Activated T-helper 17 cell treated with anti-CD3 and anti-CD28 coated beads, Interleukin-2, amount 50 U/mL, for 72 hours (primary cell): ENCODE results near the gene CENPW. TPM values are rescaled to one million over a fixed set of nuclear protein-coding genes. Genes with fewer than 3 reads are reported as not detected.

ENCODE experiments used
- ATAC-seq: fragments of 150-1000 bp; cut with Tn5 transposase; replicated peaks from 2 replicates; pipeline ENCODE4 v1.10.0; 2021; ENCODE audit warnings: mild to moderate bottlenecking, moderate library complexity
- H3K27ac Mint-ChIP-seq: one replicate; pipeline ENCODE4 v1.8.0; 2022; ENCODE audit warnings: mixed read lengths
- H3K27me3 Mint-ChIP-seq: one replicate; pipeline ENCODE4 v1.8.0; 2022; ENCODE audit warnings: mixed read lengths
- H3K36me3 Mint-ChIP-seq: one replicate; pipeline ENCODE4 v1.8.0; 2022; ENCODE audit warnings: low read depth, mild to moderate bottlenecking, mixed read lengths
- H3K4me1 Mint-ChIP-seq: one replicate; pipeline ENCODE4 v1.8.0; 2022; ENCODE audit warnings: mixed read lengths
- H3K4me3 Mint-ChIP-seq: one replicate; pipeline ENCODE4 v1.8.0; 2022; ENCODE audit warnings: mild to moderate bottlenecking, mixed read lengths
- H3K9me3 Mint-ChIP-seq: one replicate; pipeline ENCODE4 v1.8.0; 2022; ENCODE audit warnings: mixed read lengths
- total RNA-seq, 2 donors: library from RNA; stranded (reverse); gene quantifications; one replicate each; pipeline ENCODE4 v1.2.3, GENCODE V29; 2022

Gene CENPW
- 10 to 100 TPM; 49.4 to 76.9 TPM for total RNA-seq

DNA sequence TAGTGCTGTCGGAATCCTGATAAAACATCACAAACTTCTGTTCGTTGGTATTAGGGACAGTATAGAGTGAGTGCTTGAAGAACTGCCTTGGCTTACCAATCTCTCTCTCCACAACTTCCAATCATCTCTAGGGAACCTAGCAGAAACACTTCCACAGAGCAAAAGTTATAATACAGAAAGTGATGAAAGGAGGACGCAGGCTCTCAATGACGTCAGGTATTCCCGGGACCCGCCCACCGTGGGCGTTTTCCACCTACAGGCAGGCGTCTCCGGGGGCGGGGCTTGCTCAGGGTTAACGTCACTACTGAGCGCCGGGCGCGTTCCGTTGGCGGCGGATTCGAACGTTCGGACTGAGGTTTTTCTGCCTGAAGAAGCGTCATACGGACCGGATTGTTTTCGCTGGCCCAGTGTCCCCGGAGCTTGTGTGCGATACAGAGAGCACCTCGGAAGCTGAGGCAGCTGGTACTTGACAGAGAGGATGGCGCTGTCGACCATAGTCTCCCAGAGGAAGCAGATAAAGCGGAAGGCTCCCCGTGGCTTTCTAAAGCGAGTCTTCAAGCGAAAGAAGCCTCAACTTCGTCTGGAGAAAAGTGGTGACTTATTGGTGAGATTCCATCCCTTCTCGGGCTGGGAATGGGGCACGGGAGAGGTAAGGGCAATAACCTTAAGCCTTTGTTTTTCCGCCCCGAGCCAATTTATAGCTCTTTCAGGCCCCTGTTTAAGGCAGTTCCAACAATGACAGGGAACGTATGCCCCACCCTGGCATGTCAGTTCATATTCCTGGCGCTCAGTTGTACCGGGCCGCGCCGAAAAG lies at the start of gene CENPW:
CENPW (plus strand) TSS at position 320 of the 814 bp plus-strand sequence; CDS start at position 479, 159 bp downstream.
- peaks cover 5% of the 10 kb centered on the region for H3K4me1 Mint-ChIP-seq
- H3K4me3 Mint-ChIP-seq = no peak within 1 kb of the TSS
- peak; percentile 92 for ATAC-seq
- no peaks in the 10 kb centered on the region for H3K9me3 Mint-ChIP-seq
- no peak within 1 kb of the TSS for H3K27ac Mint-ChIP-seq
- H3K36me3 Mint-ChIP-seq = no peaks in the 10 kb centered on the region
- no peaks in the 10 kb centered on the region for H3K27me3 Mint-ChIP-seq

GRCh38 chr6:126293891-126294524 lies 45.9 kb upstream of the CENPW start:
- Mint-ChIP-seq H3K27ac (no peak overlapping the region), H3K4me1 (no peaks in the 10 kb centered on the region), H3K4me3 (no peak overlapping the region), H3K36me3 (no peaks in the 10 kb centered on the region), H3K9me3 (no peaks in the 10 kb centered on the region), H3K27me3 (no peaks in the 10 kb centered on the region)
- no peak for ATAC-seq

DNA sequence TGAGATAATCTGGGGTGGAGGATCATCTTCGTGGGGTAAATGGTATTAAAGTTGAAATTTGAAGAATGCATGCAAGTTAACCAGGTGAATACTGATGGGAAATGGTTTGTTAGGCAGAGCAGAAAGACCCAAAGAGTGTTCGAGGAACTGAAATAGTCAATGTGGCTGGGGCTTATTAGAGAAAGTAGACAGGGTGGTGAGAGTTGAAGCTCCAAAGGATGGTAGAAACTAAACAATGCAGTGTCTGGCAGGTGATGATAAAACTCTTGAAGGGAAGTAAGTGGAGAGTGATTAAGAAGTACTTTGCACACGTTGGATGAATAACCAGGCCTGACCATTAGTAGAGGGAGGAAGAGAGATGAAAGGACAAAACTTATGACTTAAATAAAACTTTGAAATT lies 39.8 kb upstream of the CENPW start:
- ATAC-seq = no peak
- H3K27ac Mint-ChIP-seq = peak overlapping the region; percentile 22
- H3K4me3 Mint-ChIP-seq = no peak overlapping the region
- H3K27me3 Mint-ChIP-seq = no peaks in the 10 kb centered on the region
- no peaks in the 10 kb centered on the region for H3K36me3 Mint-ChIP-seq
- peaks cover 9% of the 10 kb centered on the region for H3K4me1 Mint-ChIP-seq
- H3K9me3 Mint-ChIP-seq = no peaks in the 10 kb centered on the region

DNA sequence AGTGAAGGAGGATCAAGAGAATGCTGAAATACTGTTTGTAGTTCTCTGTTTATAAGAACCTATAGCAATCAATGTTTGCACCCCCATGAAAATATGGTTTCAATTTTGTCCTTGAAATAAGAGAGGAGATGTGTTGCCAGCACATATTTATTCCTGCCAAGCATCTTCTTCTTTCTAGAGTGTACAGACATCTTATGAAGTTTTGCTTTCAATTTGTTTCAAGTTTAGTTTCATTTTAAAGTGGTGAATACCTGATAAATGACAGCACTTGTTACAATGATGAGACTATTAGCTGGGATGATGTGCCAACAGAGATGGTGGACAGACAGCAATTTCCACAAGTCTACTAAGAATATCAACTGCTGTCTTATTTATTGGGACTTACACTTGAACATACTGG lies 39.2 kb upstream of the CENPW start:
- Mint-ChIP-seq H3K36me3 (no peaks in the 10 kb centered on the region), H3K4me1 (peaks cover 9% of the 10 kb centered on the region), H3K4me3 (peak overlapping the region; percentile 28), H3K27me3 (no peaks in the 10 kb centered on the region), H3K9me3 (no peaks in the 10 kb centered on the region), H3K27ac (peak overlapping the region; percentile 22)
- ATAC-seq = peak; percentile 34

DNA sequence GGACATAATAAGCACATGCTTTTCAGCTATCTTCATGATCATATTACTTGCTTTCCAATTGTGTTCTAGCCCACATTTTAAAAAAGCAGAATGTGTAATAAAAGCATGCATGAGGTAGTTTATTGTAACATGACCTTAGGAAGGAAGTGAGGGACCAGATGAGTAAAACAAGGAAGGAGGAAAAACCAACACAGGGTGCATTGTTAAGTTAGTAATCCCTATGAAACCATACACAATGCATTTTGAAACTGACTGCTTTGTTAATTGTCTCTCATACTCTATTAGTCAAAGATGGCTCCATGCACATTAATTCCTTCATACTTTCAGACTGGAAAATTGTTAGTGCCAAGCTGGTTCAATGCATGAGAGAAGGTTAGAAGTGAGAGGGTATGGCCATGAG lies 37.7 kb upstream of the CENPW start:
- Mint-ChIP-seq H3K4me3 (no peak overlapping the region), H3K27me3 (no peaks in the 10 kb centered on the region), H3K36me3 (no peaks in the 10 kb centered on the region), H3K27ac (no peak overlapping the region), H3K9me3 (no peaks in the 10 kb centered on the region), H3K4me1 (peaks cover 9% of the 10 kb centered on the region)
- ATAC-seq = peak; percentile 43

DNA sequence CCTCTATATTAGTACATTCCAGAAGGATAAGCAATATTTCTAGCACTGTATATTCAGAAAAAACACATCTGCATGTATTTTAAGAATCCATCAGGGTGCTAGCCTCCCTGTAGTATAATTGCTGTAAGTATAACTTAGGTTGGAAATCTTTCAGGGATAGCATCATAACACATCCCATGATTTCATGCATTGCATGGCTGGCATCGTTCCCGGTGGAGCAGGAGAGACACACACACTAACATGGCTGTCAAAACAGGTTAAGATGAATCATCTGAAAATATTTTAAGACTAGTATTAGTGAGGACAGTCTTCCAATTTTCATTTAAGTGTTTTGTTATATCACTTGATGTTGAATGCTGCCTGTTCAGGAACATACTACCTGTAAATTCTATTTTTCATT lies 32.1 kb upstream of the CENPW start:
- no peaks in the 10 kb centered on the region for H3K9me3 Mint-ChIP-seq
- no peaks in the 10 kb centered on the region for H3K4me1 Mint-ChIP-seq
- no peaks in the 10 kb centered on the region for H3K36me3 Mint-ChIP-seq
- H3K27me3 Mint-ChIP-seq = no peaks in the 10 kb centered on the region
- ATAC-seq = no peak
- H3K4me3 Mint-ChIP-seq = no peak overlapping the region
- no peak overlapping the region for H3K27ac Mint-ChIP-seq

- Mint-ChIP-seq H3K4me3 (no peak overlapping the region), H3K9me3 (no peaks in the 10 kb centered on the region), H3K4me1 (no peaks in the 10 kb centered on the region), H3K36me3 (no peaks in the 10 kb centered on the region), H3K27me3 (no peaks in the 10 kb centered on the region), H3K27ac (no peak overlapping the region)
- ATAC-seq = no peak
Observed at GRCh38 chr6:126308362-126308761, 31.6 kb upstream of the CENPW start.

DNA sequence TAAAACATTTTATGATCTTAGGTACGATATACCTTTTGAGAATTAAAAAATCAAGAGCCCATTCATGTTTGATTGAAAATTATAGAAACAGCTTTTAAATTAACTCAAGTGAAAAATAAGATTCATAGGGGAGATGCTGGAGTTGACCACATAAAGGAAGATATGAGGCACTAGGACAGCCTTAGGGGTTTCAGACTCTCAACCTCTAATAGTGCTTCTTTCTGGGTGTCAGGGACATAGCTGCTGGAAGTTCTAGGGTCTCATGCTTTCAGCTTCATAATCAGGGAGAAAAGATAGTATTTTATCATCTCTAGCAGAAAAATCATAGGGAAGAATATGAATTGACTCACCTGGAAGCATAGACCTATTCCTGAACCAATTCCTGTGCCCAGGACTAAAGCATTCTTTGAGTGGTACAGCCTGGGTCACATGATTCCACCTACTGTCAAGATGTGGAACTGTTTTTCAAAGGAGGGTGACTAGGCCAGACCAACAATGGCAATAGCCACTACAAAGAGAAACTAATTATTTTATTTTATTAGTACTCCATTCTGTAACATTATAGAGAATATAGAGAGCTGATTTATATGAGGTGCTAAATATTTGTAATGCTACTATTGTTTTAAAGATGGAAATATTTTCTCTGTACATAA lies 27.8 kb upstream of the CENPW start:
- Mint-ChIP-seq H3K36me3 (no peaks in the 10 kb centered on the region), H3K27me3 (no peaks in the 10 kb centered on the region), H3K27ac (no peak overlapping the region), H3K4me1 (no peaks in the 10 kb centered on the region), H3K9me3 (no peaks in the 10 kb centered on the region), H3K4me3 (no peak overlapping the region)
- ATAC-seq = no peak

DNA sequence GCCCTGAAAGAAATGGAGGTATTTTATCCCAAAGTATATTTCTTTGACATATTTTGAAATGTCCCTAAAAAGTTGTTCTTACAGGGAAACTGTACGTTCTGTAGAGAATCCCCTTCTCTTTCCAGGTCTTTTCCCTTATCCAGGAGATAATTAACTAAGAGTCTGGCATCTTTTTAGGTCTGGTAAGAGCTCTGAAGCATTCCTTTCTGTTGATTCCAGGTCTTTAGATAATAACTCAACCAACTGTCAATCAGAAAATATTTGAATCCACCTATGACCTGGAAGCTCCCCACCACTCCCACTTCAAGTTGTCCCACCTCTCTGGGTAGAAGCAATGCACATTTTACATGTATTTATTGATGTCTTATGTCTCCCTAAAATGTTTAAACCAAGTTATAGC lies 26.0 kb upstream of the CENPW start:
- Mint-ChIP-seq H3K36me3 (no peaks in the 10 kb centered on the region), H3K27me3 (no peaks in the 10 kb centered on the region), H3K27ac (no peak overlapping the region), H3K4me1 (no peaks in the 10 kb centered on the region), H3K9me3 (no peaks in the 10 kb centered on the region), H3K4me3 (no peak overlapping the region)
- no peak for ATAC-seq

GRCh38 chr6:126318797-126319196 lies 21.1 kb upstream of the CENPW start:
- Mint-ChIP-seq H3K27me3 (peaks cover 9% of the 10 kb centered on the region), H3K36me3 (no peaks in the 10 kb centered on the region), H3K9me3 (no peaks in the 10 kb centered on the region), H3K27ac (no peak overlapping the region), H3K4me3 (no peak overlapping the region), H3K4me1 (no peaks in the 10 kb centered on the region)
- no peak for ATAC-seq

GRCh38 chr6:126333729-126334128 lies 6.2 kb upstream of the CENPW start:
- Mint-ChIP-seq H3K36me3 (no peaks in the 10 kb centered on the region), H3K9me3 (no peaks in the 10 kb centered on the region), H3K4me3 (no peak overlapping the region), H3K27ac (no peak overlapping the region), H3K4me1 (no peaks in the 10 kb centered on the region), H3K27me3 (no peaks in the 10 kb centered on the region)
- ATAC-seq = no peak

- H3K4me3 Mint-ChIP-seq = no peak overlapping the region
- H3K36me3 Mint-ChIP-seq = no peaks in the 10 kb centered on the region
- H3K27me3 Mint-ChIP-seq = no peaks in the 10 kb centered on the region
- H3K27ac Mint-ChIP-seq = no peak overlapping the region
- no peaks in the 10 kb centered on the region for H3K9me3 Mint-ChIP-seq
- no peak for ATAC-seq
- no peaks in the 10 kb centered on the region for H3K4me1 Mint-ChIP-seq
Observed at GRCh38 chr6:126335210-126335609, 4.7 kb upstream of the CENPW start.

GRCh38 chr6:126337323-126337722 lies 2.6 kb upstream of the CENPW start:
- Mint-ChIP-seq H3K4me1 (peaks cover 5% of the 10 kb centered on the region), H3K9me3 (no peaks in the 10 kb centered on the region), H3K27me3 (no peaks in the 10 kb centered on the region), H3K27ac (no peak overlapping the region), H3K4me3 (no peak overlapping the region), H3K36me3 (no peaks in the 10 kb centered on the region)
- no peak for ATAC-seq

- ATAC-seq = no peak
- Mint-ChIP-seq H3K27ac (peak overlapping the region; percentile 8), H3K4me1 (peaks cover 5% of the 10 kb centered on the region), H3K27me3 (no peaks in the 10 kb centered on the region), H3K36me3 (no peaks in the 10 kb centered on the region), H3K9me3 (no peaks in the 10 kb centered on the region), H3K4me3 (no peak overlapping the region)
Observed at GRCh38 chr6:126341126-126341525, 1.2 kb downstream of the CENPW start.

- Mint-ChIP-seq H3K36me3 (no peaks in the 10 kb centered on the region), H3K9me3 (no peaks in the 10 kb centered on the region), H3K27me3 (no peaks in the 10 kb centered on the region), H3K27ac (no peak overlapping the region), H3K4me3 (no peak overlapping the region), H3K4me1 (peaks cover 5% of the 10 kb centered on the region)
- no peak for ATAC-seq
Observed at GRCh38 chr6:126344181-126344580, 4.3 kb downstream of the CENPW start.
